DOHH2 (cell line): ENCODE measurements around the gene PCNX4.

Experiments
- H3F3A ChIP-seq: fragments of 200-600 bp; sonication (generic), shearing (Covaris generic); 2 replicates; pipeline ENCODE4 v1.6.0; 2016; ENCODE audit warnings: antibody characterized with exemption, mild to moderate bottlenecking; ENCODE audit not compliant: control insufficient read depth, insufficient read depth
- H3K27ac ChIP-seq: fragments of 200-600 bp; sonication (generic); 2 replicates; pipeline ENCODE4 v1.5.1; 2014; ENCODE audit warnings: low read depth, mild to moderate bottlenecking, low read length, moderate library complexity
- H3K27me3 ChIP-seq: fragments of 200-600 bp; sonication (generic); 2 replicates; pipeline ENCODE4 v1.6.1; 2014; ENCODE audit warnings: mild to moderate bottlenecking, low read length, mixed read lengths; ENCODE audit not compliant: control insufficient read depth
- H3K36me3 ChIP-seq: fragments of 200-600 bp; sonication (generic); 2 replicates; pipeline ENCODE4 v1.6.1; 2014; ENCODE audit warnings: mild to moderate bottlenecking, low read length, moderate library complexity, mixed read lengths; ENCODE audit not compliant: control insufficient read depth
- H3K4me1 ChIP-seq: fragments of 200-600 bp; sonication (generic); 2 replicates; pipeline ENCODE4 v1.6.1; 2014; ENCODE audit warnings: mild to moderate bottlenecking, low read length, mixed read lengths; ENCODE audit not compliant: control insufficient read depth
- H3K4me2 ChIP-seq: fragments of 200-600 bp; sonication (generic); 2 replicates; pipeline ENCODE4 v1.6.0; 2014; ENCODE audit warnings: mild to moderate bottlenecking, low read length, moderate library complexity
- H3K4me3 ChIP-seq: fragments of 200-600 bp; sonication (generic); 2 replicates; pipeline ENCODE4 v1.5.1; 2014; ENCODE audit warnings: mild to moderate bottlenecking, low read length, mixed read lengths
- H3K79me2 ChIP-seq: fragments of 200-600 bp; sonication (generic); 2 replicates; pipeline ENCODE4 v1.6.1; 2014; ENCODE audit warnings: mild to moderate bottlenecking, low read length, mixed read lengths; ENCODE audit not compliant: control insufficient read depth
- H3K9me2 ChIP-seq: fragments of 200-600 bp; sonication (generic); replicated peaks from 2 replicates; pipeline ENCODE4 v1.6.1; 2014; ENCODE audit warnings: mild to moderate bottlenecking, low read length, mixed read lengths; ENCODE audit not compliant: control insufficient read depth
- H3K9me3 ChIP-seq: fragments of 200-600 bp; sonication (generic); 2 replicates; pipeline ENCODE4 v1.6.1; 2014; ENCODE audit warnings: antibody characterized with exemption, low read length, mixed read lengths; ENCODE audit not compliant: control insufficient read depth, insufficient read depth
- H4K20me1 ChIP-seq: fragments of 200-600 bp; sonication (generic); 2 replicates; pipeline ENCODE4 v1.6.0; 2014; ENCODE audit warnings: low read depth, mild to moderate bottlenecking, antibody characterized with exemption, low read length, moderate library complexity; ENCODE audit not compliant: control insufficient read depth, insufficient read depth
- CTCF ChIP-seq: fragments of 200-600 bp; sonication (generic); IDR thresholded peaks from one replicate; pipeline ENCODE4 v1.5.1; 2014; ENCODE audit warnings: antibody characterized with exemption, mild to moderate bottlenecking, low read depth, low read length; ENCODE audit not compliant: poor library complexity, severe bottlenecking
- EZH2phosphoT487 ChIP-seq: fragments of 200-600 bp; sonication (generic); IDR thresholded peaks from 2 replicates; pipeline ENCODE4 v1.6.1; 2017; ENCODE audit warnings: borderline replicate concordance, mild to moderate bottlenecking, antibody characterized with exemption, low read length, moderate library complexity, mixed read lengths

PCNX4 gene

GRCh38 chr14:60204843-60205774, 113.4 kb downstream of the PCNX4 start:
- TF ChIP-seq EZH2phosphoT487 (no peak), CTCF (no peak)
- Histone ChIP-seq H3K9me2 (no peaks in the 10 kb centered on the region), H3F3A (peaks cover 14% of the 10 kb centered on the region), H3K36me3 (no peaks in the 10 kb centered on the region), H3K9me3 (no peaks in the 10 kb centered on the region), H3K27ac (peak overlapping the region; percentile 90), H3K4me1 (peaks cover 39% of the 10 kb centered on the region), H3K79me2 (no peaks in the 10 kb centered on the region), H3K4me3 (peak overlapping the region; percentile 61), H3K27me3 (no peaks in the 10 kb centered on the region), H4K20me1 (no peaks in the 10 kb centered on the region), H3K4me2 (peak overlapping the region; percentile 74)

GRCh38 chr14:60206249-60206670, 114.5 kb downstream of the PCNX4 start:
- H3K4me3 ChIP-seq: no peak overlapping the region
- no peaks in the 10 kb centered on the region for H4K20me1 ChIP-seq
- peaks cover 14% of the 10 kb centered on the region for H3F3A ChIP-seq
- H3K4me1 ChIP-seq: peaks cover 39% of the 10 kb centered on the region
- no peak overlapping the region for H3K27ac ChIP-seq
- no peaks in the 10 kb centered on the region for H3K79me2 ChIP-seq
- H3K36me3 ChIP-seq: no peaks in the 10 kb centered on the region
- no peaks in the 10 kb centered on the region for H3K9me3 ChIP-seq
- no peaks in the 10 kb centered on the region for H3K27me3 ChIP-seq
- no peak overlapping the region for H3K4me2 ChIP-seq
- TF ChIP-seq EZH2phosphoT487 (no peak), CTCF (no peak)
- H3K9me2 ChIP-seq: no peaks in the 10 kb centered on the region

DNA sequence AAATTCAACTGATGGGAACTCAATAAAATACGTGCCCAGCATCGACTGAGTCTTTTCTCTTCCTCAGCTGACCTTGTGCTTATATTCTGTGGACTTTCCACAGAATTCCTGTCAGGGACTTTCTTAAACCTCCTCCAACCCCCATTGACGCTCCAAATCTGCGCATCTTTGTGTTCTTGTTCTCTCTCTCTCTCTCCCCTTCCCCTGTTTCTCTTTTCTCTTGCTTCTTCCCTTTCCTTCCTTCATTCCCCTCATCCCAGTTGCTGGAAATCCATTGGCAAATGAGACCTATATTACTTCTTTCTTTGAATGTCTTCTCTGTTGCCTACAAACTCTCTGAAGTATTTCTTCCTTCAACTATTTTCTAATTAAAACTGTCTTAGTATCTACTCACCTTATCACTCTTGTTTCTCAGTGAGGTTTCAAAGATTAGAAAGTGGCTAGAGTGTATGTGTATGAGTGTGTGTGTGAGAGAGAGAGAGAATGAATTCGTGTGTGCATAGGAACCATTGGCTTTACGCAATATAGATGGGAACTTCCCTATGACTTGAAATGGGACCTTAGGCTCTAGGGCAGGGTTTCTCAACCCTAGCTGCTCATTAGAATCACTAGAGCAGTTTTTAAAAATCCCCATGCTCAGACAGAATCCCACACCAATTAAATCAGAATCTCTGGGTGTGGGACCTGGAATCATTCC, 115.3 kb downstream of the PCNX4 start:
- Histone ChIP-seq H3K36me3 (no peaks in the 10 kb centered on the region), H3K9me2 (no peaks in the 10 kb centered on the region), H3F3A (peaks cover 14% of the 10 kb centered on the region), H3K79me2 (no peaks in the 10 kb centered on the region), H3K27ac (no peak overlapping the region), H3K27me3 (no peaks in the 10 kb centered on the region), H3K4me3 (no peak overlapping the region), H4K20me1 (no peaks in the 10 kb centered on the region), H3K4me1 (peaks cover 39% of the 10 kb centered on the region), H3K9me3 (no peaks in the 10 kb centered on the region), H3K4me2 (no peak overlapping the region)
- TF ChIP-seq CTCF: no peak
- TF ChIP-seq EZH2phosphoT487: no peak
